SK-N-SH (cell line): ENCODE measurements around the gene THEM5. TPM values are rescaled to one million over a fixed set of nuclear protein-coding genes. Genes with fewer than 3 reads are reported as not detected.

Experiments
- CTCF ChIA-PET: fragments of 300-600, 350-600 bp; formaldehyde crosslinking; extraction: SDS; loops from one replicate; lab custom pipeline; 2021; lab: Yijun Ruan, JAX
- POLR2A ChIA-PET: fragments of 350-600 bp; sonication (Branson Sonifier 250); formaldehyde crosslinking; extraction: SDS; loops from one replicate; lab custom pipeline; 2020; ENCODE audit warnings: antibody characterized with exemption, inconsistent platforms; lab: Yijun Ruan, JAX
- DNase-seq: peaks from one replicate; pipeline ENCODE4 v3.0.0; 2012
- H2AFZ ChIP-seq: fragments of 200-600 bp; sonication (generic); 2 replicates; pipeline ENCODE4 v1.8.1; 2016; ENCODE audit warnings: antibody characterized with exemption, mild to moderate bottlenecking, low read depth
- H3F3A ChIP-seq: fragments of 200-600 bp; sonication (generic); replicated peaks from 2 replicates; pipeline ENCODE3; 2016; ENCODE audit warnings: antibody characterized with exemption, mild to moderate bottlenecking; ENCODE audit not compliant: insufficient read depth
- H3K27ac ChIP-seq, 2 experiments: fragments of 200-500 bp in 1 of 2; fragments of 200-600 bp in 1 of 2; sonication (Bioruptor generic) in 1 of 2; sonication (generic), shearing (Covaris generic) in 1 of 2; 2 replicates each; pipeline versions ENCODE4 v1.5.1 to v1.6.1; 2014 to 2016; ENCODE audit warnings: low read depth in 2 of 2, inconsistent platforms in 1 of 2, low read length in 1 of 2, mild to moderate bottlenecking in 1 of 2, mixed read lengths in 1 of 2
- H3K27me3 ChIP-seq: fragments of 200-600 bp; sonication (generic), shearing (Covaris generic); 2 replicates; pipeline ENCODE4 v1.6.1; 2016; ENCODE audit warnings: mixed run types; ENCODE audit not compliant: insufficient read depth
- H3K36me3 ChIP-seq, 2 experiments: fragments of 200-500 bp in 1 of 2; fragments of 200-600 bp in 1 of 2; sonication (Bioruptor generic) in 1 of 2; sonication (generic) in 1 of 2; replicated peaks in 1 of 2; 2 replicates each; pipeline versions ENCODE3 to v1.5.1; 2014 to 2016; ENCODE audit warnings: low read length in 1 of 2, mild to moderate bottlenecking in 1 of 2; ENCODE audit not compliant: insufficient read depth in 2 of 2, control insufficient read depth in 1 of 2
- H3K4me1 ChIP-seq, 2 experiments: fragments of 200-500 bp in 1 of 2; fragments of 200-600 bp in 1 of 2; sonication (Bioruptor generic) in 1 of 2; sonication (generic), shearing (Covaris generic) in 1 of 2; 2 replicates each; pipeline versions ENCODE4 v1.5.1 to v1.6.1; 2014 to 2016; ENCODE audit warnings: low read depth in 1 of 2, low read length in 1 of 2, mixed run types in 1 of 2; ENCODE audit not compliant: insufficient read depth in 2 of 2, control insufficient read depth in 1 of 2
- H3K4me2 ChIP-seq: fragments of 200-600 bp; sonication (generic), shearing (Covaris generic); 2 replicates; pipeline ENCODE4 v1.6.1; 2017; ENCODE audit warnings: mixed run types
- H3K4me3 ChIP-seq, 2 experiments: fragments of 200-500 bp in 1 of 2; fragments of 200-600 bp in 1 of 2; sonication (Bioruptor generic) in 1 of 2; sonication (generic), shearing (Covaris generic) in 1 of 2; 2 replicates each; pipeline versions ENCODE4 v1.5.1 to v1.8.1; 2014 to 2016; ENCODE audit warnings: low read depth in 2 of 2, inconsistent platforms in 1 of 2, low read length in 1 of 2, mild to moderate bottlenecking in 1 of 2, mixed read lengths in 1 of 2, moderate library complexity in 1 of 2
- H3K79me2 ChIP-seq: fragments of 200-600 bp; sonication (generic); 2 replicates; pipeline ENCODE4 v1.8.1; 2017; ENCODE audit warnings: mild to moderate bottlenecking; ENCODE audit not compliant: insufficient read depth
- H3K9ac ChIP-seq: fragments of 200-600 bp; sonication (generic); 2 replicates; pipeline ENCODE4 v1.6.1; 2017; ENCODE audit warnings: mixed run types
- H3K9me2 ChIP-seq: fragments of 200-600 bp; sonication (generic); 2 replicates; pipeline ENCODE4 v1.6.1; 2017; ENCODE audit warnings: mixed run types
- H3K9me3 ChIP-seq: fragments of 200-600 bp; sonication (generic); 2 replicates; pipeline ENCODE4 v1.6.1; 2017; ENCODE audit warnings: mixed run types, mild to moderate bottlenecking, moderate library complexity
- H4K20me1 ChIP-seq: fragments of 200-600 bp; sonication (generic); 2 replicates; pipeline ENCODE4 v1.6.1; 2017; ENCODE audit warnings: mild to moderate bottlenecking, mixed run types; ENCODE audit not compliant: insufficient read depth
- ELF1 ChIP-seq: IDR thresholded peaks from 2 replicates; pipeline ENCODE4 v1.4.0; 2012
- EP300 ChIP-seq, 2 experiments: IDR thresholded peaks; 2 replicates each; pipeline versions ENCODE4 v1.4.0 to v1.6.1; 2012; ENCODE audit warnings: borderline replicate concordance in 1 of 2, low read depth in 1 of 2, low read length in 1 of 2
- FOSL2 ChIP-seq: IDR thresholded peaks from 2 replicates; pipeline ENCODE4 v1.4.0; 2012; ENCODE audit warnings: low read depth, mild to moderate bottlenecking, moderate library complexity, borderline replicate concordance
- FOXJ3 ChIP-seq: sonication (generic); formaldehyde crosslinking; IDR thresholded peaks from 2 replicates; pipeline ENCODE4 v1.5.1; 2020; ENCODE audit warnings: mild to moderate bottlenecking, missing genetic modification reagents
- GABPA ChIP-seq: IDR thresholded peaks from 2 replicates; pipeline ENCODE4 v1.4.0; 2012; ENCODE audit warnings: low read depth, mild to moderate bottlenecking
- IRF3 ChIP-seq: fragments of 150-350 bp; IDR thresholded peaks from 2 replicates; pipeline ENCODE4 v1.6.1; 2016; ENCODE audit warnings: mild to moderate bottlenecking, low read depth, low read length
- MXI1 ChIP-seq: IDR thresholded peaks from 2 replicates; pipeline ENCODE4 v1.6.1; 2012; ENCODE audit warnings: mild to moderate bottlenecking, low read depth, low read length, improper control_type of control experiment
- NFIC ChIP-seq: IDR thresholded peaks from 2 replicates; pipeline ENCODE4 v1.4.0; 2012; ENCODE audit warnings: borderline replicate concordance
- NRF1 ChIP-seq: IDR thresholded peaks from 2 replicates; pipeline ENCODE4 v1.6.1; 2012; ENCODE audit warnings: low read depth, mild to moderate bottlenecking, low read length
- RCOR1 ChIP-seq: fragments of 150-350 bp; IDR thresholded peaks from 2 replicates; pipeline ENCODE4 v1.6.1; 2017; ENCODE audit warnings: antibody characterized with exemption, low read length
- REST ChIP-seq: IDR thresholded peaks from 2 replicates; pipeline ENCODE4 v1.6.1; 2012; ENCODE audit warnings: mild to moderate bottlenecking, low read depth, low read length, moderate library complexity
- RXRA ChIP-seq: IDR thresholded peaks from 2 replicates; pipeline ENCODE4 v1.4.0; 2012; ENCODE audit warnings: low read depth, mild to moderate bottlenecking, borderline replicate concordance
- USF1 ChIP-seq: IDR thresholded peaks from 2 replicates; pipeline ENCODE4 v1.4.0; 2012; ENCODE audit warnings: low read depth, borderline replicate concordance
- USF2 ChIP-seq: fragments of 150-350 bp; IDR thresholded peaks from 2 replicates; pipeline ENCODE4 v1.6.1; 2017; ENCODE audit warnings: antibody characterized with exemption, low read length, low read depth, borderline replicate concordance
- WGBS: methylation state at CpG from one replicate; pipeline ENCODE4 v1.1.6; 2017; ENCODE audit warnings: low lambda C conversion rate; 5-methylcytosine and 5-hydroxymethylcytosine counted together
- polyA plus RNA-seq, 3 experiments: library from polyadenylated mRNA; depleted of rRNA; stranded (reverse); fragments of >200 nt; gene quantifications; 2 replicates each; pipeline ENCODE4 v1.2.3, GENCODE V29; 2012
- TF ChIP-seq, protein P1 (sequence below): IDR thresholded peaks from 2 replicates; pipeline ENCODE4 v1.4.0; 2012; ENCODE audit warnings: low read depth
- TF ChIP-seq, protein P2 (sequence below): fragments of 200-600 bp; sonication (generic); IDR thresholded peaks from 2 replicates; pipeline ENCODE4 v1.6.1; 2017; ENCODE audit warnings: antibody characterized with exemption, mild to moderate bottlenecking, moderate library complexity

THEM5 gene
- polyA plus RNA-seq, 1 of the 3 experiments (the other 2 are of a cell fraction) = not detected

- Histone ChIP-seq H2AFZ (no peak overlapping the region), H3K27ac (no peak overlapping the region), H3K36me3 (no peaks in the 10 kb centered on the region), H3K9ac (no peak overlapping the region), H3K4me2 (no peak overlapping the region), H3K27me3 (peaks cover 24% of the 10 kb centered on the region; the same call in 1 of the 2 replicates), H3K9me2 (no peaks in the 10 kb centered on the region), H3K4me1 (peaks cover 0 to 27% of the 10 kb centered on the region in 2 experiments; a peak in 1 of 4 replicates), H3F3A (no peaks in the 10 kb centered on the region), H3K4me3 (no peak overlapping the region), H3K79me2 (no peaks in the 10 kb centered on the region), H3K9me3 (no peaks in the 10 kb centered on the region), H4K20me1 (no peaks in the 10 kb centered on the region)
- CTCF ChIA-PET = interaction anchor here (1.7 kb wide), 1 partner anchor 216 kb away, joined by 3 read pairs; no protein-coding TSS in a partner anchor
- WGBS = 93% methylated on average over 1 of the region's 1 CpG
- no peak for TF ChIP-seq EP300 (IDR thresholded peaks at IDR 0.05; ENCODE audit: borderline replicate concordance in 1 of 2, low read depth in 1 of 2, low read length in 1 of 2)
- TF ChIP-seq RCOR1 = no peak
- TF ChIP-seq NFIC = no peak
- no peak for TF ChIP-seq REST
- TF ChIP-seq NRF1 = no peak
- TF ChIP-seq USF2 = no peak
- TF ChIP-seq MXI1 = no peak
- TF ChIP-seq ELF1 = no peak
- TF ChIP-seq IRF3 = no peak
- no peak for TF ChIP-seq GABPA
- TF ChIP-seq RXRA = no peak
- TF ChIP-seq USF1 = no peak
- no peak for TF ChIP-seq FOSL2
- TF ChIP-seq, protein P1, sequence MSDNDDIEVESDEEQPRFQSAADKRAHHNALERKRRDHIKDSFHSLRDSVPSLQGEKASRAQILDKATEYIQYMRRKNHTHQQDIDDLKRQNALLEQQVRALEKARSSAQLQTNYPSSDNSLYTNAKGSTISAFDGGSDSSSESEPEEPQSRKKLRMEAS = no peak
- TF ChIP-seq FOXJ3 (CRISPR knock-in tag) = no peak
- TF ChIP-seq, protein P2, sequence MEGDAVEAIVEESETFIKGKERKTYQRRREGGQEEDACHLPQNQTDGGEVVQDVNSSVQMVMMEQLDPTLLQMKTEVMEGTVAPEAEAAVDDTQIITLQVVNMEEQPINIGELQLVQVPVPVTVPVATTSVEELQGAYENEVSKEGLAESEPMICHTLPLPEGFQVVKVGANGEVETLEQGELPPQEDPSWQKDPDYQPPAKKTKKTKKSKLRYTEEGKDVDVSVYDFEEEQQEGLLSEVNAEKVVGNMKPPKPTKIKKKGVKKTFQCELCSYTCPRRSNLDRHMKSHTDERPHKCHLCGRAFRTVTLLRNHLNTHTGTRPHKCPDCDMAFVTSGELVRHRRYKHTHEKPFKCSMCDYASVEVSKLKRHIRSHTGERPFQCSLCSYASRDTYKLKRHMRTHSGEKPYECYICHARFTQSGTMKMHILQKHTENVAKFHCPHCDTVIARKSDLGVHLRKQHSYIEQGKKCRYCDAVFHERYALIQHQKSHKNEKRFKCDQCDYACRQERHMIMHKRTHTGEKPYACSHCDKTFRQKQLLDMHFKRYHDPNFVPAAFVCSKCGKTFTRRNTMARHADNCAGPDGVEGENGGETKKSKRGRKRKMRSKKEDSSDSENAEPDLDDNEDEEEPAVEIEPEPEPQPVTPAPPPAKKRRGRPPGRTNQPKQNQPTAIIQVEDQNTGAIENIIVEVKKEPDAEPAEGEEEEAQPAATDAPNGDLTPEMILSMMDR = no peak
- no peak for DNase-seq
- POLR2A ChIA-PET = no interaction called here
Observed at GRCh38 chr1:151809985-151810556, 43.4 kb downstream of the THEM5 start.
